K562 (cell line): Measurements from ENCODE around the gene GLMP. TPM values are rescaled to one million over a fixed set of nuclear protein-coding genes. Genes with fewer than 3 reads are reported as not detected.
A peak's percentile ranks its signal among the peaks of the same experiment; 100 is the strongest.

Source experiments
- ATAC-seq: fragments of 200-7000 bp; cut with Tn5 transposase; 3 replicates; pipeline ENCODE4 v1.9.1; 2020; ENCODE audit warnings: moderate library complexity
- Bru-seq: library from RNA; stranded (reverse); fragments of 400-500 nt; gene quantifications from one replicate; lab custom pipeline; 2021; lab: Mats Ljungman, UMichigan
- BruChase-seq, 2 experiments: library from RNA; stranded (reverse); fragments of 400-500 nt; gene quantifications; one replicate each; lab custom pipeline; 2021; lab: Mats Ljungman, UMichigan
- BruUV-seq: library from RNA; stranded (reverse); fragments of 400-500 nt; replicated peaks from 2 replicates; lab custom pipeline; 2021; lab: Mats Ljungman, UMichigan
- CTCF ChIA-PET: fragments of 300-600 bp; formaldehyde crosslinking; extraction: SDS; loops from one replicate; lab custom pipeline; 2021; ENCODE audit warnings: low intra/inter-chr PET ratio; lab: Yijun Ruan, JAX
- POLR2A ChIA-PET: fragments of 300-600, 350-650 bp; sonication (Branson Sonifier 250); formaldehyde crosslinking; extraction: SDS; loops from one replicate; lab custom pipeline; 2021; ENCODE audit warnings: antibody characterized with exemption, inconsistent platforms; lab: Yijun Ruan, JAX
- DNase-seq, 4 experiments: peaks; one replicate each; pipeline versions ENCODE4 v3.0.0 to v3.0.0-alpha.2; 2011 to 2018; ENCODE audit warnings: low spot score in 3 of 4, mixed read lengths in 3 of 4; ENCODE audit errors: extremely low read depth in 1 of 4
- FAIRE-seq: peaks from 2 replicates; lab custom pipeline; 2011; peaks lifted over from hg19 to GRCh38; lab: Jason Lieb, UNC
- H2AFZ ChIP-seq: 2 replicates; pipeline ENCODE4 v1.6.0; 2011; ENCODE audit warnings: low read depth, low read length, control low read depth, inconsistent platforms
- H3K27ac ChIP-seq: fragments of 200-600 bp; 3 replicates; pipeline ENCODE4 v1.8.0; 2011; ENCODE audit warnings: low read depth, mild to moderate bottlenecking, control low read depth, inconsistent platforms, low read length, moderate library complexity, mixed read lengths; ENCODE audit errors: extremely low read depth
- H3K27me3 ChIP-seq, 2 experiments: fragments of 300-600 bp in 1 of 2; 2 replicates in 1 of 2; 3 replicates in 1 of 2; pipeline versions ENCODE4 v1.6.0 to v1.8.0; 2011; ENCODE audit warnings: inconsistent platforms in 2 of 2, low read length in 2 of 2, mild to moderate bottlenecking in 1 of 2, mixed read lengths in 1 of 2, moderate library complexity in 1 of 2; ENCODE audit not compliant: control insufficient read depth in 2 of 2, insufficient read depth in 2 of 2
- H3K36me3 ChIP-seq: fragments of 300-600 bp; 3 replicates; pipeline ENCODE4 v1.8.0; 2011; ENCODE audit warnings: mild to moderate bottlenecking, low read length, inconsistent platforms; ENCODE audit not compliant: control insufficient read depth, insufficient read depth
- H3K4me1 ChIP-seq, 2 experiments: fragments of 200-600 bp in 1 of 2; replicated peaks in 1 of 2; 2 replicates in 1 of 2; 3 replicates in 1 of 2; pipeline versions ENCODE4 v1.5.1 to v1.8.0; 2011; ENCODE audit warnings: inconsistent platforms in 2 of 2, low read length in 2 of 2, mild to moderate bottlenecking in 1 of 2, mixed read lengths in 1 of 2, moderate library complexity in 1 of 2; ENCODE audit not compliant: control insufficient read depth in 2 of 2, insufficient read depth in 2 of 2
- H3K4me2 ChIP-seq: 2 replicates; pipeline ENCODE4 v1.6.1; 2011; ENCODE audit warnings: low read length, control low read depth, inconsistent platforms, mixed read lengths; ENCODE audit not compliant: insufficient read depth
- H3K4me3 ChIP-seq: fragments of 200-600 bp; sonication (generic), shearing (Covaris generic); 2 replicates; pipeline ENCODE4 v1.5.1; 2016; ENCODE audit warnings: control low read depth, inconsistent platforms
- H3K79me2 ChIP-seq: fragments of 200-600 bp; 3 replicates; pipeline ENCODE4 v1.8.0; 2011; ENCODE audit warnings: low read length, inconsistent platforms; ENCODE audit not compliant: control insufficient read depth, insufficient read depth
- H3K9ac ChIP-seq, 2 experiments: 2 replicates each; pipeline versions ENCODE4 v1.6.0 to v1.6.1; 2011; ENCODE audit warnings: low read depth in 2 of 2, low read length in 2 of 2, control low read depth in 1 of 2, inconsistent platforms in 1 of 2, mild to moderate bottlenecking in 1 of 2, mixed read lengths in 1 of 2; ENCODE audit not compliant: insufficient read depth in 1 of 2
- H3K9me1 ChIP-seq: one replicate; pipeline ENCODE4 v1.6.0; 2011; ENCODE audit warnings: inconsistent platforms, mild to moderate bottlenecking, low read length, moderate library complexity; ENCODE audit not compliant: control insufficient read depth, insufficient read depth
- H3K9me3 ChIP-seq: replicated peaks from 2 replicates; pipeline ENCODE4 v1.5.1; 2011; ENCODE audit warnings: low read depth, low read length, inconsistent platforms; ENCODE audit not compliant: control insufficient read depth, insufficient read depth
- H4K20me1 ChIP-seq: replicated peaks from 2 replicates; pipeline ENCODE4 v1.6.1; 2011; ENCODE audit warnings: low read length, inconsistent platforms, mixed read lengths; ENCODE audit not compliant: control insufficient read depth, insufficient read depth
- CAMTA2 ChIP-seq: fragments of 250-450 bp; sonication (Bioruptor Pico); conservative IDR thresholded peaks from 2 replicates; pipeline ENCODE4 v1.5.1; 2022
- MCM3 ChIP-seq: fragments of 450-650 bp; IDR thresholded peaks from 2 replicates; pipeline ENCODE4 v1.6.1; 2016
- TOE1 ChIP-seq, 2 experiments: fragments of 450-650 bp in 1 of 2; sonication (generic) in 1 of 2; formaldehyde crosslinking in 1 of 2; IDR thresholded peaks; 2 replicates each; pipeline versions ENCODE4 v1.7.1 to v1.8.0; 2016 to 2022; ENCODE audit warnings: borderline replicate concordance in 2 of 2, mild to moderate bottlenecking in 2 of 2, antibody characterized with exemption in 1 of 2, inconsistent platforms in 1 of 2, low read depth in 1 of 2, missing genetic modification reagents in 1 of 2, moderate library complexity in 1 of 2
- ZNF12 ChIP-seq: sonication (generic); formaldehyde crosslinking; IDR thresholded peaks from 2 replicates; pipeline ENCODE4 v1.4.0; 2020; ENCODE audit warnings: mild to moderate bottlenecking, missing genetic modification reagents
- ZNF785 ChIP-seq: fragments of 250-450 bp; sonication (Bioruptor Pico); IDR thresholded peaks from 2 replicates; pipeline ENCODE4 v1.4.0; 2020; ENCODE audit warnings: mild to moderate bottlenecking
- whole genome bisulfite sequencing: fragments of 100-300 bp; shearing (Covaris generic); methylation state at CpG from one replicate; pipeline ENCODE4 v1.1.6; 2016; ENCODE audit warnings: low coverage, mixed read lengths; ENCODE audit not compliant: insufficient coverage; ENCODE audit errors: missing lambda C conversion rate; 5-methylcytosine and 5-hydroxymethylcytosine counted together
- in situ Hi-C: fragments of 300-500 bp; cut with MboI; formaldehyde crosslinking; loops from 4 replicates; pipeline ENCODE4 v1.15.0; 2018; ENCODE audit warnings: inconsistent platforms, mixed read lengths
- intact Hi-C: fragments of 100-400 bp; cut with micrococcal nuclease; formaldehyde crosslinking; loops from 2 replicates; pipeline ENCODE4 v1.14.2; 2022
- long read RNA-seq, 3 experiments: library from polyadenylated mRNA in 2 of 3; library from RNA in 1 of 3; unstranded in 2 of 3; stranded (forward) in 1 of 3; transcript quantifications; one replicate each; pipeline ENCODE4 v2.0.0, GENCODE V29; 2019 to 2022
- polyA minus RNA-seq, 3 experiments: library from RNA; depleted of rRNA, polyadenylated mRNA; stranded (reverse); fragments of >200 nt; gene quantifications; 2 replicates each; pipeline ENCODE4 v1.2.3, GENCODE V29; 2011
- polyA plus RNA-seq, 8 experiments: library from polyadenylated mRNA; depleted of rRNA in 4 of 8; stranded (reverse) in 5 of 8; unstranded in 3 of 8; fragments of >200 nt; fragmentation: Nextera tagmentation in 2 of 8; fragmentation: Illumina TruSeq in 1 of 8; extraction: Ambion mirVana in 2 of 8; extraction: Trizol in 1 of 8; gene quantifications; 2 replicates each; pipeline versions ENCODE4 v1.2.1 to v1.2.3, GENCODE V29; 2011 to 2014; ENCODE audit warnings: inconsistent platforms in 1 of 8, missing spikeins in 1 of 8
- total RNA-seq, 7 experiments: library from RNA; depleted of rRNA in 6 of 7; stranded (reverse); fragments of >200 nt in 6 of 7; fragmentation: Illumina TruSeq in 2 of 7; extraction: Trizol in 2 of 7; gene quantifications; 2 replicates each; pipeline versions ENCODE4 v1.2.1 to v1.2.3, GENCODE V29; 2011 to 2021; ENCODE audit warnings: low replicate concordance in 1 of 7
- TF ChIP-seq, protein P1 (sequence below), 2 experiments: fragments of 450-650 bp; IDR thresholded peaks; 2 replicates each; pipeline ENCODE4 v1.6.1; 2018; ENCODE audit warnings: mild to moderate bottlenecking in 2 of 2, low read depth in 1 of 2; ENCODE audit not compliant: partially characterized antibody in 2 of 2
- TF ChIP-seq, protein P2 (sequence below): fragments of 250-450 bp; sonication (Bioruptor Pico); IDR thresholded peaks from 2 replicates; pipeline ENCODE4 v1.4.0; 2020; ENCODE audit warnings: mild to moderate bottlenecking

GLMP gene, protein sequence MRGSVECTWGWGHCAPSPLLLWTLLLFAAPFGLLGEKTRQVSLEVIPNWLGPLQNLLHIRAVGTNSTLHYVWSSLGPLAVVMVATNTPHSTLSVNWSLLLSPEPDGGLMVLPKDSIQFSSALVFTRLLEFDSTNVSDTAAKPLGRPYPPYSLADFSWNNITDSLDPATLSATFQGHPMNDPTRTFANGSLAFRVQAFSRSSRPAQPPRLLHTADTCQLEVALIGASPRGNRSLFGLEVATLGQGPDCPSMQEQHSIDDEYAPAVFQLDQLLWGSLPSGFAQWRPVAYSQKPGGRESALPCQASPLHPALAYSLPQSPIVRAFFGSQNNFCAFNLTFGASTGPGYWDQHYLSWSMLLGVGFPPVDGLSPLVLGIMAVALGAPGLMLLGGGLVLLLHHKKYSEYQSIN
- total RNA-seq (2011; cell fraction: chromatin; rRNA removed; ENCODE audit: low replicate concordance): 13.4 and 24.2 TPM in 2 replicates
- total RNA-seq (2011; cell fraction: nucleolus; rRNA removed): 21.3 and 23.8 TPM in 2 replicates
- total RNA-seq (2011; cell fraction: nucleoplasm; rRNA removed): 24.8 and 28.6 TPM in 2 replicates
- total RNA-seq (2014; rRNA removed) (25.7 and 27.0 TPM in 2 replicates), total RNA-seq (2014; rRNA removed; fragmentation: Illumina TruSeq; extraction: Trizol) (10.1 and 12.8 TPM in 2 replicates), total RNA-seq (2015; rRNA removed; fragmentation: Illumina TruSeq; extraction: Trizol) (18.5 and 19.7 TPM in 2 replicates), total RNA-seq (2021) (22.7 and 23.7 TPM in 2 replicates), polyA plus RNA-seq (2011; rRNA removed) (8.3 and 15.5 TPM in 2 replicates), polyA plus RNA-seq (2014; fragmentation: Illumina TruSeq; extraction: Trizol) (28.2 and 29.1 TPM in 2 replicates), polyA plus RNA-seq (2014; fragmentation: Nextera tagmentation; extraction: Ambion mirVana) (10 to 100 TPM; 11.0 to 22.4 TPM), polyA plus RNA-seq (2014; rRNA removed) (21.7 and 24.5 TPM in 2 replicates), polyA minus RNA-seq (2011; rRNA and poly(A)+ RNA removed) (4.6 and 5.6 TPM in 2 replicates), Bru-seq, nascent RNA (percentile 67 among the genes with signal in this experiment), BruChase-seq, experiment 1, labeled RNA remaining after a 2-hour chase (percentile 57 among the genes with signal in this experiment), BruChase-seq, experiment 2, labeled RNA remaining after a 6-hour chase (percentile 64 among the genes with signal in this experiment)
- 23.7 and 34.0 TPM in 2 replicates for polyA plus RNA-seq (2011; cell fraction: cytosol; rRNA removed)
- 18.0 and 19.6 TPM in 2 replicates for polyA plus RNA-seq (2011; cell fraction: nucleus; rRNA removed)
- polyA plus RNA-seq (2012): 22.2 and 32.3 TPM in 2 replicates
- 8.4 and 11.0 TPM in 2 replicates for polyA minus RNA-seq (2011; cell fraction: cytosol; rRNA and poly(A)+ RNA removed)
- 5.5 and 8.9 TPM in 2 replicates for polyA minus RNA-seq (2011; cell fraction: nucleus; rRNA and poly(A)+ RNA removed)
- long read RNA-seq, experiment 1, transcript GLMP-201 (6 exons, 1,604 nt): major isoform, 16 of 52 reads
- long read RNA-seq, experiment 1, partial matches to known transcripts: 18 of 52 reads
- long read RNA-seq, experiment 1, other reads (novel, unspliced or antisense): 16 of 52 reads
- long read RNA-seq, experiment 2, transcript GLMP-201 (6 exons, 1,604 nt): major isoform, 22 of 31 reads
- long read RNA-seq, experiment 2, transcript GLMP-215 (5 exons, 1,364 nt): minor isoform, 5 of 31 reads
- long read RNA-seq, experiment 2, partial matches to known transcripts: 1 of 31 reads
- long read RNA-seq, experiment 2, other reads (novel, unspliced or antisense): 2 of 31 reads
- long read RNA-seq, experiment 3, transcript GLMP-201 (6 exons, 1,604 nt): major isoform, 26 of 36 reads
- long read RNA-seq, experiment 3, partial matches to known transcripts: 0 of 36 reads
- long read RNA-seq, experiment 3, other reads (novel, unspliced or antisense): 8 of 36 reads

DNA sequence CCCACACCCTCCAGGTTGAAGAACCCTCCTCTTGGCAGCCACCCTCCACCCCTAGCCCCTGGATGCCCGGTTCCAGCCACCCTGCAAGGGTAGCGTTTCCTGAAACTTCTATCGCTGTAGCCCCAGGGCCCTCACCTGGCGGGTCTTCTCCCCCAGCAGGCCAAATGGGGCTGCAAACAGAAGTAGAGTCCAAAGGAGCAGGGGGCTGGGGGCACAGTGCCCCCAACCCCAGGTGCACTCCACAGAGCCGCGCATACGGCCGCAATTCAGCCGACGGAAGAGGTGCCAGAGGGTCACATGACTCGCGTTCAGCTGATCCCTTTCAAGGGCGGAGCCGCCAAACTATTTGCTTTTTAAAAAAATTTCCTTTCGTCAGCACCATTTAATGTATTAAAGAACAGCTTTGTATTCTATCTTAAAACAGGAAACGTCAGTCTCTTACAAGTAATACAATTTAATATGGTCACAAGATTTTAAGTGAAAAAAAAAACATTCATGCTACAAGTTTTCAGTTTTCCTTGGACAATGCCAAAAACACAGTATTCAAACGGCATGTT lies at the start of gene GLMP:
TSS of gene GLMP (minus strand) at position 289 of the 557 bp plus-strand sequence. CDS start at position 255, 34 bp downstream.
- peak; percentile 63 for FAIRE-seq
- Histone ChIP-seq H4K20me1 (no peaks in the 10 kb centered on the region), H3K27ac (peak within 1 kb of the TSS; percentile 64), H3K4me2 (peak within 1 kb of the TSS; percentile 91), H3K36me3 (peaks cover 14% of the 10 kb centered on the region; the same call in 1 of the 3 replicates), H3K9me1 (no peaks in the 10 kb centered on the region), H3K9me3 (no peaks in the 10 kb centered on the region), H3K79me2 (no peaks in the 10 kb centered on the region), H3K4me1 (peaks cover 7 to 17% of the 10 kb centered on the region in 2 experiments; a peak in 4 of 5 replicates), H2AFZ (peak within 1 kb of the TSS; percentile 100), H3K27me3 (peaks cover 0 to 2% of the 10 kb centered on the region in 2 experiments; a peak in 1 of 5 replicates), H3K9ac (peak within 1 kb of the TSS; percentile 70 to 91), H3K4me3 (peak within 1 kb of the TSS; percentile 66)
- in situ Hi-C loops: no loop called here
- BruUV-seq: no TSS peak
- POLR2A ChIA-PET: interaction anchor here (0.6 to 1.2 kb wide), 9 partner anchors 9 to 275 kb away, joined by 3 to 6 read pairs (median 3); partner anchors contain the start of genes SMG5, SSR2 and TMEM79
- intact Hi-C loops: no loop called here
- CTCF ChIA-PET: interaction anchor here (0.7 kb wide), 1 partner anchor 65 kb away, joined by 3 read pairs; no protein-coding TSS in a partner anchor
- peak; percentile 87 for ATAC-seq
- DNase-seq: peak; percentile 71 to 85 (median 78)
- 5% methylated on average over 17 of the region's 17 CpGs for WGBS
- TF ChIP-seq, protein P1, sequence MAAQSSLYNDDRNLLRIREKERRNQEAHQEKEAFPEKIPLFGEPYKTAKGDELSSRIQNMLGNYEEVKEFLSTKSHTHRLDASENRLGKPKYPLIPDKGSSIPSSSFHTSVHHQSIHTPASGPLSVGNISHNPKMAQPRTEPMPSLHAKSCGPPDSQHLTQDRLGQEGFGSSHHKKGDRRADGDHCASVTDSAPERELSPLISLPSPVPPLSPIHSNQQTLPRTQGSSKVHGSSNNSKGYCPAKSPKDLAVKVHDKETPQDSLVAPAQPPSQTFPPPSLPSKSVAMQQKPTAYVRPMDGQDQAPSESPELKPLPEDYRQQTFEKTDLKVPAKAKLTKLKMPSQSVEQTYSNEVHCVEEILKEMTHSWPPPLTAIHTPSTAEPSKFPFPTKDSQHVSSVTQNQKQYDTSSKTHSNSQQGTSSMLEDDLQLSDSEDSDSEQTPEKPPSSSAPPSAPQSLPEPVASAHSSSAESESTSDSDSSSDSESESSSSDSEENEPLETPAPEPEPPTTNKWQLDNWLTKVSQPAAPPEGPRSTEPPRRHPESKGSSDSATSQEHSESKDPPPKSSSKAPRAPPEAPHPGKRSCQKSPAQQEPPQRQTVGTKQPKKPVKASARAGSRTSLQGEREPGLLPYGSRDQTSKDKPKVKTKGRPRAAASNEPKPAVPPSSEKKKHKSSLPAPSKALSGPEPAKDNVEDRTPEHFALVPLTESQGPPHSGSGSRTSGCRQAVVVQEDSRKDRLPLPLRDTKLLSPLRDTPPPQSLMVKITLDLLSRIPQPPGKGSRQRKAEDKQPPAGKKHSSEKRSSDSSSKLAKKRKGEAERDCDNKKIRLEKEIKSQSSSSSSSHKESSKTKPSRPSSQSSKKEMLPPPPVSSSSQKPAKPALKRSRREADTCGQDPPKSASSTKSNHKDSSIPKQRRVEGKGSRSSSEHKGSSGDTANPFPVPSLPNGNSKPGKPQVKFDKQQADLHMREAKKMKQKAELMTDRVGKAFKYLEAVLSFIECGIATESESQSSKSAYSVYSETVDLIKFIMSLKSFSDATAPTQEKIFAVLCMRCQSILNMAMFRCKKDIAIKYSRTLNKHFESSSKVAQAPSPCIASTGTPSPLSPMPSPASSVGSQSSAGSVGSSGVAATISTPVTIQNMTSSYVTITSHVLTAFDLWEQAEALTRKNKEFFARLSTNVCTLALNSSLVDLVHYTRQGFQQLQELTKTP (IDR thresholded peaks at IDR 0.05; ENCODE audit: low read depth in 1 of 2, partially characterized antibody in 2 of 2): peak in 1 of 2 experiments; percentile 53
- TF ChIP-seq, protein P2, sequence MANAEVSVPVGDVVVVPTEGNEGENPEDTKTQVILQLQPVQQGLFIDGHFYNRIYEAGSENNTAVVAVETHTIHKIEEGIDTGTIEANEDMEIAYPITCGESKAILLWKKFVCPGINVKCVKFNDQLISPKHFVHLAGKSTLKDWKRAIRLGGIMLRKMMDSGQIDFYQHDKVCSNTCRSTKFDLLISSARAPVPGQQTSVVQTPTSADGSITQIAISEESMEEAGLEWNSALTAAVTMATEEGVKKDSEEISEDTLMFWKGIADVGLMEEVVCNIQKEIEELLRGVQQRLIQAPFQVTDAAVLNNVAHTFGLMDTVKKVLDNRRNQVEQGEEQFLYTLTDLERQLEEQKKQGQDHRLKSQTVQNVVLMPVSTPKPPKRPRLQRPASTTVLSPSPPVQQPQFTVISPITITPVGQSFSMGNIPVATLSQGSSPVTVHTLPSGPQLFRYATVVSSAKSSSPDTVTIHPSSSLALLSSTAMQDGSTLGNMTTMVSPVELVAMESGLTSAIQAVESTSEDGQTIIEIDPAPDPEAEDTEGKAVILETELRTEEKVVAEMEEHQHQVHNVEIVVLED (CRISPR knock-in tag): no peak
- TF ChIP-seq CAMTA2 (CRISPR knock-in tag): no peak
- no peak for TF ChIP-seq MCM3
- TF ChIP-seq ZNF785: no peak
- TF ChIP-seq ZNF12 (CRISPR knock-in tag): no peak
- peak; percentile 97 for TF ChIP-seq TOE1 (IDR thresholded peaks at IDR 0.05; ENCODE audit: borderline replicate concordance)
- TF ChIP-seq TOE1 (CRISPR knock-in tag; IDR thresholded peaks at IDR 0.05; ENCODE audit: borderline replicate concordance, low read depth): no peak
